B cell (primary cell): ENCODE results near the gene C6orf47. TPM values are rescaled to one million over a fixed set of nuclear protein-coding genes. Genes with fewer than 3 reads are reported as not detected.

Source experiments
- ATAC-seq: fragments of 200-7000 bp; cut with Tn5 transposase; one replicate; pipeline ENCODE4 v1.10.0; 2021; ENCODE audit warnings: low read depth, mild to moderate bottlenecking, moderate number of reproducible peaks, moderate library complexity
- CTCF ChIA-PET: fragments of 350-600 bp; sonication (Branson Sonifier 250); formaldehyde crosslinking; loops from one replicate; lab custom pipeline; 2021; ENCODE audit warnings: antibody characterized with exemption, inconsistent platforms; lab: Charles Lee
- POLR2A ChIA-PET: fragments of 350-600 bp; sonication (Branson Sonifier 250); formaldehyde crosslinking; loops from one replicate; lab custom pipeline; 2021; ENCODE audit warnings: antibody characterized with exemption; lab: Charles Lee
- DNase-seq: peaks from one replicate; pipeline ENCODE4 v3.0.0; 2013
- H2AFZ ChIP-seq: 2 replicates; pipeline ENCODE4 v1.6.1; 2012; ENCODE audit warnings: mild to moderate bottlenecking, low read depth, low read length; ENCODE audit not compliant: insufficient read depth, poor library complexity, severe bottlenecking
- H3K27ac ChIP-seq, 2 donors: 1 replicate in 1 of 2; 2 replicates in 1 of 2; pipeline ENCODE4 v1.5.1; 2012 to 2013; ENCODE audit warnings: low read length in 2 of 2, mild to moderate bottlenecking in 2 of 2, moderate library complexity in 1 of 2
- H3K27me3 ChIP-seq, 4 experiments: fragments of 200-600 bp in 1 of 4; sonication (generic) in 1 of 4; replicated peaks in 1 of 4; 1 replicate in 2 of 4; 2 replicates in 2 of 4; pipeline versions ENCODE4 v1.6.1 to v1.7.0; 2013 to 2016; ENCODE audit warnings: low read length in 3 of 4, mild to moderate bottlenecking in 2 of 4, mixed read lengths in 1 of 4, moderate library complexity in 1 of 4; ENCODE audit not compliant: insufficient read depth in 4 of 4, control insufficient read depth in 3 of 4; ENCODE audit errors: control extremely low read depth in 1 of 4
- H3K36me3 ChIP-seq, 2 experiments: replicated peaks in 1 of 2; 1 replicate in 1 of 2; 2 replicates in 1 of 2; pipeline versions ENCODE4 v1.6.1 to v1.7.1; 2013; ENCODE audit warnings: low read length in 1 of 2; ENCODE audit not compliant: insufficient read depth in 2 of 2, control insufficient read depth in 1 of 2; ENCODE audit errors: control extremely low read depth in 1 of 2, extremely low read depth in 1 of 2
- H3K4me1 ChIP-seq, 2 donors: fragments of 200-600 bp in 1 of 2; sonication (generic) in 1 of 2; 1 replicate in 1 of 2; 2 replicates in 1 of 2; pipeline versions ENCODE4 v1.5.1 to v1.6.1; 2013 to 2017; ENCODE audit warnings: low read length in 2 of 2; ENCODE audit not compliant: control insufficient read depth in 2 of 2, insufficient read depth in 2 of 2
- H3K4me2 ChIP-seq: replicated peaks from 2 replicates; pipeline ENCODE3; 2012; ENCODE audit warnings: mild to moderate bottlenecking, low read depth, low read length; ENCODE audit not compliant: poor library complexity, severe bottlenecking
- H3K4me3 ChIP-seq, 5 experiments: fragments of 200-600 bp in 1 of 5; sonication (generic) in 1 of 5; 1 replicate in 3 of 5; 2 replicates in 2 of 5; pipeline versions ENCODE4 v1.5.1 to v1.7.0; 2011 to 2016; ENCODE audit warnings: low read length in 4 of 5, mild to moderate bottlenecking in 4 of 5, low read depth in 2 of 5, control low read depth in 1 of 5, moderate library complexity in 1 of 5; ENCODE audit not compliant: insufficient read depth in 1 of 5; ENCODE audit errors: control extremely low read depth in 1 of 5, extremely low read depth in 1 of 5
- H3K79me2 ChIP-seq: fragments of 200-600 bp; sonication (generic); one replicate; pipeline ENCODE4 v1.6.0; 2016; ENCODE audit warnings: low read length; ENCODE audit not compliant: control insufficient read depth, insufficient read depth
- H3K9ac ChIP-seq: fragments of 200-600 bp; sonication (generic); 2 replicates; pipeline ENCODE4 v1.6.1; 2017; ENCODE audit warnings: mild to moderate bottlenecking, low read length, moderate library complexity
- H3K9me3 ChIP-seq, 3 donors: one replicate each; pipeline versions ENCODE4 v1.6.1 to v1.7.1; 2013; ENCODE audit warnings: low read length in 2 of 3; ENCODE audit not compliant: control insufficient read depth in 2 of 3, insufficient read depth in 1 of 3; ENCODE audit errors: control extremely low read depth in 1 of 3
- H4K20me1 ChIP-seq: 2 replicates; pipeline ENCODE4 v1.6.0; 2012; ENCODE audit warnings: mild to moderate bottlenecking, low read length; ENCODE audit not compliant: insufficient read depth, control insufficient read depth, poor library complexity, severe bottlenecking
- H3K27ac Mint-ChIP-seq: one replicate; pipeline ENCODE4 v1.8.0; 2021; ENCODE audit warnings: mixed read lengths
- H3K27me3 Mint-ChIP-seq: one replicate; pipeline ENCODE4 v1.8.0; 2021; ENCODE audit warnings: mixed read lengths
- H3K4me1 Mint-ChIP-seq: one replicate; pipeline ENCODE4 v1.8.0; 2021; ENCODE audit warnings: mixed read lengths
- H3K4me3 Mint-ChIP-seq: one replicate; pipeline ENCODE4 v1.8.0; 2021; ENCODE audit warnings: mixed read lengths
- H3K9me3 Mint-ChIP-seq: one replicate; pipeline ENCODE4 v1.8.0; 2022; ENCODE audit warnings: mixed read lengths; ENCODE audit not compliant: insufficient read depth
- EZH2 ChIP-seq: IDR thresholded peaks from 2 replicates; pipeline ENCODE4 v1.6.1; 2012; ENCODE audit warnings: borderline replicate concordance, low read depth, mild to moderate bottlenecking, moderate library complexity, low read length; ENCODE audit not compliant: insufficient read depth, poor library complexity, severe bottlenecking
- WGBS: methylation state at CpG from one replicate; pipeline ENCODE4 v1.1.5; 2013; ENCODE audit warnings: missing lambda C conversion rate; ENCODE audit not compliant: insufficient coverage; 5-methylcytosine and 5-hydroxymethylcytosine counted together
- intact Hi-C: fragments of 100-400 bp; cut with micrococcal nuclease; formaldehyde crosslinking; loops from one replicate; pipeline ENCODE4 v1.10.0; 2022
- polyA plus RNA-seq: library from polyadenylated mRNA; depleted of rRNA; stranded (reverse); fragments of >200 nt; gene quantifications from 2 replicates; pipeline ENCODE4 v1.2.3, GENCODE V29; 2012
- total RNA-seq, 2 donors: library from RNA; stranded (reverse); fragments of 120-200 nt in 1 of 2; gene quantifications; 1 replicate in 1 of 2; 2 replicates in 1 of 2; pipeline versions ENCODE4 v1.2.3 to v1.2.4, GENCODE V29; 2013 to 2022
- TF ChIP-seq, protein P1 (sequence below): fragments of 200-600 bp; IDR thresholded peaks from one replicate; pipeline ENCODE4 v1.8.0; 2022; ENCODE audit warnings: antibody characterized with exemption, mild to moderate bottlenecking

Gene C6orf47
- total and polyA plus RNA-seq, 2 donors (not counting 1 experiment from before 2014, with no cell fraction given) = 7.6 to 34.0 TPM

DNA sequence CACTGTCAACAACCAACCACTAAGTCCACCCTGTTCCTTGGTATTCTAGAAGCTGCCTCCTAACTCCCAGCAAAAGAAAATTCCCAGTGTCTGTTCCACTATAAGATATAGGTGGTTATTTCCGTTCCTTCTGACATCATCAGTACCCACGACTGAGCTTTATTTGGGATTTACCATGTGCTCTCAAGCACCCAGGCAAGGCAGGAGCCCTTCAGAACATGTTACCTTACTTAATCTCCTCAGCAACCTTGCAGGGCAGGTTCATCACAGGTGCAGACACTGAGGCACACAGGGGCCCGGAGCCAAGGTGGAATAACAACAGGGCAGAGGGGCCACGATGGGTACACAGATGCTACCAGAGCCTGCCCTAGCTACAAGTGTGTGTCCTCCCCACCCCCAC, 31.8 kb upstream of the C6orf47 start:
- Histone ChIP-seq H3K27me3 (no peaks in the 10 kb centered on the region), H3K4me1 (peaks cover 10 to 18% of the 10 kb centered on the region in 2 donors), H3K36me3 (peaks cover 0 to 82% of the 10 kb centered on the region in 2 experiments), H3K4me3 (no peak overlapping the region), H3K27ac (no peak overlapping the region), H2AFZ (no peak overlapping the region), H4K20me1 (no peaks in the 10 kb centered on the region), H3K9ac (no peak overlapping the region), H3K4me2 (no peak overlapping the region), H3K79me2 (no peaks in the 10 kb centered on the region), H3K9me3 (no peaks in the 10 kb centered on the region)
- no peak for DNase-seq
- no peak overlapping the region for H3K4me3 Mint-ChIP-seq
- WGBS = 100% methylated on average over 3 of the region's 4 CpGs
- no peak overlapping the region for H3K27ac Mint-ChIP-seq
- POLR2A ChIA-PET = interaction anchor here (0.6 kb wide), 2 partner anchors 140 to 193 kb away, joined by 5 read pairs; no protein-coding TSS in a partner anchor
- CTCF ChIA-PET = interaction anchor here (0.9 kb wide), 1 partner anchor 141 kb away, joined by 4 read pairs; no protein-coding TSS in a partner anchor
- ATAC-seq = no peak
- TF ChIP-seq, protein P1, sequence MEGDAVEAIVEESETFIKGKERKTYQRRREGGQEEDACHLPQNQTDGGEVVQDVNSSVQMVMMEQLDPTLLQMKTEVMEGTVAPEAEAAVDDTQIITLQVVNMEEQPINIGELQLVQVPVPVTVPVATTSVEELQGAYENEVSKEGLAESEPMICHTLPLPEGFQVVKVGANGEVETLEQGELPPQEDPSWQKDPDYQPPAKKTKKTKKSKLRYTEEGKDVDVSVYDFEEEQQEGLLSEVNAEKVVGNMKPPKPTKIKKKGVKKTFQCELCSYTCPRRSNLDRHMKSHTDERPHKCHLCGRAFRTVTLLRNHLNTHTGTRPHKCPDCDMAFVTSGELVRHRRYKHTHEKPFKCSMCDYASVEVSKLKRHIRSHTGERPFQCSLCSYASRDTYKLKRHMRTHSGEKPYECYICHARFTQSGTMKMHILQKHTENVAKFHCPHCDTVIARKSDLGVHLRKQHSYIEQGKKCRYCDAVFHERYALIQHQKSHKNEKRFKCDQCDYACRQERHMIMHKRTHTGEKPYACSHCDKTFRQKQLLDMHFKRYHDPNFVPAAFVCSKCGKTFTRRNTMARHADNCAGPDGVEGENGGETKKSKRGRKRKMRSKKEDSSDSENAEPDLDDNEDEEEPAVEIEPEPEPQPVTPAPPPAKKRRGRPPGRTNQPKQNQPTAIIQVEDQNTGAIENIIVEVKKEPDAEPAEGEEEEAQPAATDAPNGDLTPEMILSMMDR = no peak
- TF ChIP-seq EZH2 = no peak
- H3K27me3 Mint-ChIP-seq = no peaks in the 10 kb centered on the region
- peaks cover 17% of the 10 kb centered on the region for H3K4me1 Mint-ChIP-seq
- intact Hi-C loops = no loop called here
- no peaks in the 10 kb centered on the region for H3K9me3 Mint-ChIP-seq

DNA sequence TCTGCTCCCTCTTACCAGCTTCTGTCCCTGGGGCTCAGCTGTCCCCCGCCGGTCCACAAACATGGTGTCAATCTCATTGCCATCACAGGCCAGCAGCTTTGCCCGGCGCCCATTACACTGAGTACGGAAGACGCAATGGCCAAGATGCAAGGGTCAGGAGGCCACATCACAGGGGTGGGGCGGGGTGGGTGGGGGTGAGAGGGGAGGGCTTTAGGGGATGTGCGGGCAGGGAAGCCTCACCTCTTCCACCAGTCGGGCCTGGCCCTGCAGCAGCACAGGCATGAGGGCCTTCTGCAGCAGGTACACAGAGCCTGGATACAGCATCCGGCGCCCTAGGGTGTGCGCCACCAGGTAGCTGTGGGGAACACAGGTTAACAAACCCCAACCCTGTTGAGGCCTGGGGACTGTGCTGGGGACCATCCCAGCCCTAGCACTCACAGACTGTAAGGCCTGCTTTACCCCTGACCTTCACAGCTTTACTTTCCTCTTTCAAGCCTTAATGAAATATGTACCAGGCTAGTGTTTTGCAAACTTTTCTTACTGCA, 31.1 kb upstream of the C6orf47 start:
- H3K27me3 ChIP-seq = no peaks in the 10 kb centered on the region
- H2AFZ ChIP-seq = no peak overlapping the region
- H3K27me3 Mint-ChIP-seq = no peaks in the 10 kb centered on the region
- no peaks in the 10 kb centered on the region for H3K9me3 ChIP-seq
- peaks cover 17% of the 10 kb centered on the region for H3K4me1 Mint-ChIP-seq
- no peak overlapping the region for H3K9ac ChIP-seq
- POLR2A ChIA-PET = no interaction called here
- 96% methylated on average over 9 of the region's 12 CpGs for WGBS
- H3K4me3 Mint-ChIP-seq = no peak overlapping the region
- intact Hi-C loops = no loop called here
- peaks cover 0 to 82% of the 10 kb centered on the region in 2 experiments for H3K36me3 ChIP-seq
- TF ChIP-seq, protein P1 = no peak
- no peak for TF ChIP-seq EZH2
- no peaks in the 10 kb centered on the region for H4K20me1 ChIP-seq
- no peak overlapping the region for H3K27ac ChIP-seq
- H3K4me1 ChIP-seq = peaks cover 10 to 18% of the 10 kb centered on the region in 2 donors
- H3K27ac Mint-ChIP-seq = no peak overlapping the region
- no peaks in the 10 kb centered on the region for H3K9me3 Mint-ChIP-seq
- no peaks in the 10 kb centered on the region for H3K79me2 ChIP-seq
- H3K4me2 ChIP-seq = no peak overlapping the region
- no peak for ATAC-seq
- no peak for DNase-seq
- CTCF ChIA-PET = interaction anchor here (1.0 to 1.6 kb wide), 2 partner anchors 78 to 80 kb away, joined by 3 to 4 read pairs; no protein-coding TSS in a partner anchor
- no peak overlapping the region for H3K4me3 ChIP-seq
